PC-3 (cell line): ENCODE data around the gene RNASET2.

ENCODE experiments used
- CTCF ChIP-seq: fragments of 300-600 bp; sonication (generic); conservative IDR thresholded peaks from 2 replicates; pipeline ENCODE4 v1.5.1; 2017; ENCODE audit warnings: antibody characterized with exemption, low read depth, mild to moderate bottlenecking, low read length
- EZH2 ChIP-seq: fragments of 300-600 bp; sonication (generic); IDR thresholded peaks from one replicate; pipeline ENCODE4 v1.6.1; 2017; ENCODE audit warnings: antibody characterized with exemption, mild to moderate bottlenecking, low read length; ENCODE audit not compliant: unreplicated experiment
- EZH2phosphoT487 ChIP-seq: fragments of 300-600 bp; sonication (generic); IDR thresholded peaks from 2 replicates; pipeline ENCODE4 v1.6.1; 2018; ENCODE audit warnings: mild to moderate bottlenecking, antibody characterized with exemption, low read length, borderline replicate concordance

DNA sequence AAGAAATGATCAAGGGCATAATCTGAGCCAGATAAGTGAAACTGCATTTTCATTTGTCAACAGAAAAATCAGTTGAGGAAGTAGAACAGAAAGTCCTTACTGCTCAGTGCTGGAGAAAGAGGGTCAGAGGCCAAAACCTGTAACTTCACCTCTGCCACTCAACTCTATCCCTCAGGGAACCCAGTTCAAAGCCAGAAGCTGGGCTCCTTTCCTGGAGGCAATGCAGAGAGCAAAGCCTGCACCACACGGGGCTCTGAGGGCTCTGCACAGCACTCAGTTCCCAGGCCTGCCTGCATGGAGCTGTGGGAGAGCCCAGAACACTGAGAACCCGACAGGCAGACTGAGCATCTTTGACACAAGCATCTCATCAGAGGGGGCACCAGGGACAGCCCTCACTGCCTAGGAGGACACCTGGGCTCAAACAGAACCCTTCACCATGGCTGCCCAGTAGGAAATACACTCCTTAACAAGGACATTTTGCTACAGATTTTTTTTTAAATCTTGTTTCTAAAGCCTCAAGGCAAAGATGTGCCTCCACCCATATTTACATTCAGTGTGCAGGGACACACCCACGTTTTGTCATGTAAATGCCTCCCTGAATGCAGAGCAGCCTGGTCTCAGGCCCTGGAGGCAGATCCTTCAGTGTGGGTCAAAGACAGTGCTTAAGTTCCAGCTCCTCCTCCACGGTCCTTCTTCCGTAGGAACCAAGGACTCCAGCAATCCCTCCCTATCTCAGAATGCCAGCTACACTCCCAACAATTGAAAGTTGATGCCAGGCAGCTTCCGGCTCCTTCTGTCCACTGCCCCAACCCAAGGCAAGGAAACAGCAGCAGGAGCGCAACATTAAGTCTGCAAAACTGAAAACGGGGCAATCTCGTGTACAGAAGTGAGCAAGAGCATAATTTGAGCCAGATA is 6.6 kb downstream of the RNASET2 start:
- TF ChIP-seq CTCF (no peak), EZH2 (no peak), EZH2phosphoT487 (no peak)
